GM19351 (cell line): ENCODE results near the gene POLR2J.
"Not testable (repeated sequence)": the region's sequence is repeated elsewhere in the genome, so short reads cannot be mapped to it uniquely, and the experiment has no call there.

Experiments used
- ATAC-seq: cut with Tn5 transposase; IDR thresholded peaks from one replicate; pipeline ENCODE4 v1.9.1; 2021; ENCODE audit warnings: mild to moderate bottlenecking, moderate library complexity; ENCODE audit not compliant: unreplicated experiment

The POLR2J gene

DNA sequence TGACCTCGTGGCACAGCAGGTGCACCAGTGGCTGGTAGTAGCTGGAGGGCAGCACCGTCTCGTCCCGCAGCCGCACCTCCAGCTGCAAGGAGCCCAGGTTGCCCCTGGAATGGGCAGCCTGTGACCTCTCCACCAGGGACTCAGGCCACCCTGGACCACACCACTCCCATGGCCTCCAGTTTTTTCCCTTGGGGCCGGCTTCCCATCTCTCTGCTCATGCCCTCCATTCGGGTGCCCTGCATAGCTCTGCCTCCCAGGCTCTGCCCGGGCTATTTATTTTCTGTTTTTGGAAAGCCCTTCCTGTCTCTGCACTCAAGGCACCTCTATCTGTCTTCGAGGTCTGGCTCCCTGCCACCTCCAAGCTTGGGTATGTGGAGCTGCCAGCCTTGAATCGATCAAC lies 18.1 kb upstream of the POLR2J start:
- not testable (repeated sequence) for ATAC-seq

DNA sequence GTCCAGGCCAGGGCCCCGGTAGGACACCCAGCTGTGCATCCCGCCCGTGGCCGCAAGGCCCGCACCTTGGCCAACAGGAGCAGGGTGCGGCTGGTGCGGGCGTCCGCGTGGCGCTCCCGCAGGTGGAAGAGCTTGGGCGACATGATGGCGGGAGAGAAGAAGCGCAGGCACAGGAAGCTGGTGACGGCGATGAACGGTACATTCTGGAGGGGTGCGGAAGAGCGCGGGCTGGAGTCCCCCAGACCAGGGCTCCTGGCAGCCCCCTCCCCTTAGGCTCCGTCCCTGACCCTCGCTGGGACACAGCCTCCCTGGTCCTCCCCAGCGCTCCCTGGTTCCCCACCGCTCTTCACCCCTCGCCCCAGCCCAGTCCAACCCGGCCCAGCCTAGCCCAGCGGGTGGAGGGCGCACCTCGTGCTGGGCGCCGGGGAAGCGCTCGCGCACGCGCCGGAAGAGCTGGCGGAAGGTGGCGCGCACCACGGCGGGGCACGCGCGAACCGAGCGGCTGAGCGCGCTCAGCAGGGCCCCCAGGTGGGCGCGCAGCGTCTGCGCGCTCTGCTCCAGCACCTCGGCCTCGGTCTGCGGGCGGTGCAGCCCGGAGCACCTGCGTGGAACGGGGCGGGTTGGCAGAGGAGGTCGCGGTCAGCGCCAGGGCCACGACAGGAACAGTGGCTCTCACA lies 15.9 kb upstream of the POLR2J start:
- ATAC-seq, result peak; percentile 64

- ATAC-seq, result not testable (repeated sequence)
Measured at GRCh38 chr7:102494026-102494425, 15.3 kb upstream of the POLR2J start.

- ATAC-seq, result peak; percentile 51
Measured at GRCh38 chr7:102493220-102493935, 14.7 kb upstream of the POLR2J start.

GRCh38 chr7:102490529-102491075 lies 11.9 kb upstream of the POLR2J start:
- peak; percentile 61 for ATAC-seq

DNA sequence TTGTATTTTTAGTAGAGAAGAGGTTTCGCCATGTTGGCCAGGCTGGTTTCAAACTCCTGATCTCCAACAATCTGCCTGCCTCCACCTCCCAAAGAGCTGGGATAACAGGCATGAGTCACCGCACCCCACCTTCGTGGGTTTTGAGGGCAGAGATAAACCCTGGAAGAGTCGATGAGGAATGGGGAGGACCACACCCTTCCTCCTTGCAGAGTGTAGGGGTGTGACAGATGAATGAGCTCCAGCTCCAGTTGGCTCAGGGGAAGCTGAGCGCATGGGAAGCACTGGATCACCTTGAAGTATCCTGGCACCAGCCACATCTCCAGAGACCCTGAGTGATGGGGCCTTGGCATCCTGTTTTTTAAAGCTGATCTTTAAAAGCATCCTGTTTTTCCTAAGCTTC lies 5.6 kb upstream of the POLR2J start:
- ATAC-seq, result not testable (repeated sequence)

- not testable (repeated sequence) for ATAC-seq
Measured at GRCh38 chr7:102481962-102482361, 3.2 kb upstream of the POLR2J start.

- ATAC-seq, result not testable (repeated sequence)
Measured at GRCh38 chr7:102479982-102480637, 1.4 kb upstream of the POLR2J start.

DNA sequence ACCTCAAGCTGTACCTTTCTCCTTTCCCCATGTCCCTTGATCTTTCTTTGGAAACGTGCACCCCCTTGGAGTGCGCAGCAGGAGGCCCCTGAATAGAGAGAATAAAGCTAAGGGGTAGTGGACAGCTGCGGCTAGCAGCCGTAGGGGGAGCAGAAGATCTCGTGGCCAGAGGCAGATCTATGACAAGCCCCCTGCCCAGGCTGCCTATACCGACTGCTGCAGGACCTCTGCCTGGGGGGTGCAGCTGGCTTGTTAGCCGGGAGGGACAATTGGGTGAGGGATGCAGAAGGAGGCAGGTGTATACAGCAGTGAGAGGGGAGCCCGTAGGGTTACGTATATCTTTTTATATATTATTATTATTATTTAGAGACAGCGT lies 475 bp upstream of the POLR2J start:
- peak; percentile 28 for ATAC-seq

- ATAC-seq, result not testable (repeated sequence)
Measured at GRCh38 chr7:102474736-102475435, 3.8 kb downstream of the POLR2J start.

- not testable (repeated sequence) for ATAC-seq
Measured at GRCh38 chr7:102474116-102474515, 4.6 kb downstream of the POLR2J start.

DNA sequence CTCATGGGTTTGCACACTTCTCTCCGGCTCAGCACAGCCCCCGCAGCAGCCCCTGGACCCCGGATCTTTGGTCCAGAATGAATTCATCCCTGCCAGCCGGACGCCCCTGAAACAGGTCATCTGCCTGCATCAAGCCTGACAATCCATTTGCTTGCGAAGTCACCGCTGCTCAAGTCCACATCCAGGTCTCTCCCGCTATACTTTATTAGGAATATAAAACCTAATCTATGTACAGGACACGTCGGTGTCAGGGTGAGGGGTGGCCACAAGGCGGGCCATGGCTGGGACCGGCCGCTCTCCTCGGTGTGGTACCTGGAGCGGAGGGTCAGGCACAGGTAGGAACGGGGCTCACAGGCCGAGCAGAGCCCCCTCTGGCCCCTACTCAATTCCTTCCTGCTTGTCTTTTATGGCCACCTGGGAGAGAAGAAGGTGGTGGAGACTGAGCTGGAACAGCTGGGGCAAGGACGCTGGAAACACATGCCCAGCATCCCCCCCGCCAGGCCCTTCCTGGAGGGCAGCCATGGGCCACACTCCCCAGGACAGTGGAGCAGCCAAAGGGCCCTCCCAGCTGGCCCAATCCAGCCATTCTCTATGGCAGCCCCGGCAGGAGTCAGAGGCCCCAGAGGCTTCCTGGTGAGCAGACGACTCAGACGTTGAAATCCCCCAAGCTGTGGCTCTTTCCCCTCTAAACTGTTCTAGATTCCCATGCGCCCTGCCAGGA lies 5.3 kb downstream of the POLR2J start:
- no peak for ATAC-seq

DNA sequence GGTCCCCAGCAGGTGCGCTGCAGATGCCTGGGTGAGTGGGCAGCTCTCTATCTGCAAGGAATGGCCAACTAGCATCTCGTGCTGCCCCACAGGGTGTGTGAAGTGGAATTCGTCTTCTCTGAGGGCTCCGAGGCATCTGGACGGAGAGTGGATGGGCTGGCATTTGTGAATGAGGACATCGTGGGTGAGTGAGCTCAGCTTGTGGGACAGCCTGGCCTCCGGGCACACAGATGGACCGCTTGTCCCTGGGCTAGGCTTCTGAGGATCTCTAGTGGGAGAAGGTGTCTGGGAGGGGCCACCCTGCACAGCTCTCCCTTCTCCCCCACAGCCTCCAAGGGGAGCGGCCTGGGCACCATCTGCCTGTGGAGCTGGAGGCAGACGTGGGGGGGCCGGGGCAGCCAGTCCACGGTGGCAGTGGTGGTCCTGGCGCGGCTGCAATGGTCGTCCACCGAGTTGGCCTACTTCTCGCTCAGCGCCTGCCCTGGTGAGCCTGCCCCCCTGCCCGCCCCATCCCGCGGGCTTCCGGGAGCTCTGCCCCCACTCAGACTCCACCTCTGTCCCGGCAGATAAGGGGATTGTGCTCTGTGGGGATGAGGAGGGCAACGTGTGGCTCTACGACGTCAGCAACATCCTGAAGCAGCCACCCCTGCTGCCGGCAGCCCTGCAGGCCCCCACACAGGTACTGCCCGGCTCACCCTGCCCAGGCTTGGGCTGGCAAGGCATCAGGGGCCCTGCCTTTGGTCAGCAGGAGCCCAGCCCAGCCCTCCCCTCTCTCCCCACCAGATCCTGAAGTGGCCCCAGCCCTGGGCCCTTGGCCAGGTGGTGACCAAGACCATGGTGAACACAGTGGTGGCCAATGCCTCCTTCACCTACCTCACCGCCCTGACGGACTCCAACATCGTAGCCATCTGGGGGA lies 6.3 kb downstream of the POLR2J start:
- no peak for ATAC-seq

DNA sequence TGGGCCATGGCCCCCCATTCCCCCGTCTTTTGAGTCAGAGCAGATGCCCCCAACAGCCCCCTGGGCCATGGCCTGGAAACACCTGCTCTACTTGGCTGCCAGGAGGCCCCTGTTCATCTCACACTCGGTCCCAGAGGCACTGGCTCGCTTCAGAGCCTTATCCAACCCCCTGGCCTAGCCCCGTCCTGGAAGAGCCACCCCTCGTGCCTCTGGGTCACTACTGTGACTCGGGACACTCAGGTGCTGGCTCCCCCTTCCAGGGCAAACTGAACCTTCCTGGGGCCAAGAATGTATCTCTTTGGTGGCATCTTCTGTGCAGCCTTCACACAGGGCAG lies 7.0 kb downstream of the POLR2J start:
- ATAC-seq, result no peak

DNA sequence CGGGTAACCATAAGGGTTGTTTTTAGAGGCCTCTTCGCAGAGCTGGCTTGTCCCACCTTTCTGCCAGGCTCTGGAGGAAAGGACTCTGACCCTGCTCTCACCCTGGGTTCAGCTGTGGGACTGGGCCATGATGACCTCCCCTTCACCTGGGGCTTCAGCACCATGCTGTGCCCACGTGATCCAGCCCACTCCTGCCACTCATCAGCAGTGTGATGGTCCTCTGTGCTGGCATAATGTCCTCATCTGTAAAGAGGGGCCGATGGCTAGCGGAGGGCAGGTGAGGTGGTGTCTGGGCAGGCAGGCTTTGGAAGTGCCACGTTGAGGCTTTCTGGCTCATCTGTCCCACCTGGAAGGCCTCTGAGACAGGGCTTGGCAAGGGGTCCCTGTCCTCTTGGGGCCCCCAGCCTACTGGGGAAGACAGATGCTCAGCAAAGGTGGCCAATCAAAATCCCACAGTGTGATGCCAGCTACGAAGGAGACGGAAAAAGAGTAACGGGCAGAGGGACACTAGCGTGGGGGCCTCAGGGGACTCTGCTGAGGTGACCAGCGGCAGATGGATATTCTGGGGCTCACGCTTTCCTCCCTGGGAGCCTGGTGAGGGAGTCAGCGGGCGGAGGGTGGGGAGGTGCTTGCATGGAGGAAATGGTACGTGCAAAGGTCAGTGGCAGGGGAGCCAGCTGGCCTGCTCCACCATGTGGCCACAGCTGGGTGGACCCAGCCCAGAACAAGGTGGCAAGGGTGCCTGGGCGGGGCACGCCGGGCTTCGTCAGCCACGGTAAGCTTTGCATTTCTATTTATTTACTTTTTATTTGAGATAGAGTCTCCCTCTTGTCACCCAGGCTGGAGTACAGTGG lies 8.5 kb downstream of the POLR2J start:
- no peak for ATAC-seq

DNA sequence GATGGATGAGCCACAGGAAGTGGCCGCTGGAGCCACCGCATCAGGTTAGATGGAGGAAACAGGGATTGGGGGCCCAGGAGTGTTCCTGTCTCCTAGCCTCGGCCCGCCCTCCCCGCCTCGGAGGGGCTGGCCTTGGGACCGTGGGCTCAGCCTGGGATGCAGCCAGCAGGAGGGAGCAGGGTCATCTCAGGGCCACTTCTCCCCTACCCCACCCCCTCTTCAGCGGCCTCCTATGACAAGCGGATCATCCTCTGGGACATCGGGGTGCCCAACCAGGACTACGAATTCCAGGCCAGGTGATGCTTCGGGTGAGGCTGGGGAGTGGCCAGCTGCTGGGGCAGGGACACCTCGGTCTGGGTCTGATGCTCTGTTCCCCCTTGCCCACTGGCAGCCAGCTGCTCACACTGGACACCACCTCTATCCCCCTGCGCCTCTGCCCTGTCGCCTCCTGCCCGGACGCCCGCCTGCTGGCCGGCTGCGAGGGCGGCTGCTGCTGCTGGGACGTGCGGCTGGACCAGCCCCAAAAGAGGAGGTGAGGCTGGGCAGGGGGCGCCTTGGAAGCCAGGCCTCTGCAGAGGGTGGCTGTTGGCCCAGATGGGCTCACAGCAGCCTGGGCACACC lies 9.3 kb downstream of the POLR2J start:
- ATAC-seq, result no peak

- no peak for ATAC-seq
Measured at GRCh38 chr7:102468478-102469350, 10.0 kb downstream of the POLR2J start.
